GDM1 (cell line): ENCODE data around the gene OR4E2.
"Not testable (repeated sequence)": the region's sequence is repeated elsewhere in the genome, so short reads cannot be mapped to it uniquely, and the experiment has no call there.

Source experiments
- DNase-seq: peaks from one replicate; lab custom pipeline; 2025; lab: John Stamatoyannopoulos, UW

The OR4E2 gene

GRCh38 chr14:21697662-21698061 lies 44.0 kb downstream of the OR4E2 start:
- not testable (repeated sequence) for DNase-seq

- DNase-seq = not testable (repeated sequence)
Measured at GRCh38 chr14:21698538-21698937, 44.9 kb downstream of the OR4E2 start.

GRCh38 chr14:21699551-21699950 lies 45.9 kb downstream of the OR4E2 start:
- DNase-seq = no peak

- DNase-seq = no peak
Measured at GRCh38 chr14:21702316-21702715, 48.7 kb downstream of the OR4E2 start.

GRCh38 chr14:21703357-21704326 lies 50.0 kb downstream of the OR4E2 start:
- DNase-seq = no peak

- no peak for DNase-seq
Measured at GRCh38 chr14:21704338-21704737, 50.7 kb downstream of the OR4E2 start.

- DNase-seq = no peak
Measured at GRCh38 chr14:21711360-21711961, 57.8 kb downstream of the OR4E2 start.

- no peak for DNase-seq
Measured at GRCh38 chr14:21712036-21712435, 58.4 kb downstream of the OR4E2 start.

- DNase-seq = no peak
Measured at GRCh38 chr14:21714318-21714929, 60.8 kb downstream of the OR4E2 start.
